ENCODE data around the gene LRBA. TPM values are rescaled to one million over a fixed set of nuclear protein-coding genes. Genes with fewer than 3 reads are reported as not detected.

LRBA gene
- polyA plus RNA-seq, 2 of the 4 experiments (the other 2 are of a cell fraction) = 10.7 to 25.1 TPM

DNA sequence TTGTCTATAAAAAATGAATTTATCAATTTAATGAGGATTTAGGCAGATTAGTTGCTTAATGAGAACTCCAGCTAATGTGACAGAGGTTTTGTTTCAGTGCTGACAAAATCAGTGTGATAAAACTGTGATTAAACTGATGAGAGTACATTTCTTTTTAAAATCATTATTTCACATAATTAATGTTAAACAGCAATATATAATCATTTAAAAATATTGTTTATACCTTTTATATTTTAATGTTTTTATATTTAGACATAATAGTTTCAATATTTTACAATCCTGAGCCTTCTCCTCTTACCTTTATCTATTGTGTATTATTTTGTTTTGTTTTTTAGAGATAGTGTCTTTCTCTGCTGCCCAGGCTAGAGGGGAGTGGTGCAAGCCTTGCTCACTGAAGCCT is 480.3 kb downstream of the LRBA start:
- ATAC-seq (no peak), FAIRE-seq (no peak)

GRCh38 chr4:150533673-150534072 is 481.4 kb downstream of the LRBA start:
- Histone ChIP-seq H3K4me3 (no peak overlapping the region), H3K9me3 (no peaks in the 10 kb centered on the region), H3K4me1 (no peaks in the 10 kb centered on the region), H3K4me2 (no peak overlapping the region), H3K27ac (no peak overlapping the region)
- 75% methylated on average over 3 of the region's 3 CpGs for WGBS (ENCODE audit: missing lambda C conversion rate)
- ChIA-PET POLR2A (no interaction called here), CTCF (no interaction called here)
- no peak for TF ChIP-seq EHMT2 (IDR thresholded peaks at IDR 0.05; ENCODE audit: low read depth)
- TF ChIP-seq MAZ (IDR thresholded peaks at IDR 0.05; ENCODE audit: borderline replicate concordance, low read depth, low read length) = no peak
- TF ChIP-seq KDM1A (IDR thresholded peaks at IDR 0.05; ENCODE audit: low read depth) = no peak
- no peak for TF ChIP-seq HOXB5 (CRISPR knock-in tag; IDR thresholded peaks at IDR 0.05)
- FAIRE-seq (no peak), ATAC-seq (no peak), DNase-seq (ENCODE audit: low read depth in 1 of 2, low spot score in 1 of 2) (no peak)

More for the DNA sequence above, 480.3 kb downstream of the LRBA start:
- Histone ChIP-seq H3K4me2 (no peak overlapping the region), H3K9me3 (no peaks in the 10 kb centered on the region), H3K4me3 (no peak overlapping the region), H3K27ac (no peak overlapping the region), H3K4me1 (no peaks in the 10 kb centered on the region)
- no peak for TF ChIP-seq SMC3 (IDR thresholded peaks at IDR 0.05)
- TF ChIP-seq HOXB13 (CRISPR knock-in tag; IDR thresholded peaks at IDR 0.05; ENCODE audit: low read depth) = no peak
- TF ChIP-seq BHLHE40 (IDR thresholded peaks at IDR 0.05; ENCODE audit: low read depth, low read length) = no peak
- no peak for TF ChIP-seq HOXB5 (CRISPR knock-in tag; IDR thresholded peaks at IDR 0.05)
- TF ChIP-seq, protein P1, sequence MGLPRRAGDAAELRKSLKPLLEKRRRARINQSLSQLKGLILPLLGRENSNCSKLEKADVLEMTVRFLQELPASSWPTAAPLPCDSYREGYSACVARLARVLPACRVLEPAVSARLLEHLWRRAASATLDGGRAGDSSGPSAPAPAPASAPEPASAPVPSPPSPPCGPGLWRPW (IDR thresholded peaks at IDR 0.05) = no peak
- no peak for TF ChIP-seq PHF8 (IDR thresholded peaks at IDR 0.05; ENCODE audit: borderline replicate concordance, low read depth)
- no peak for TF ChIP-seq ZNF302 (CRISPR knock-in tag; IDR thresholded peaks at IDR 0.05)
- TF ChIP-seq ATOH8 (CRISPR knock-in tag; IDR thresholded peaks at IDR 0.05; ENCODE audit: low read depth) = no peak
- TF ChIP-seq EP300 (IDR thresholded peaks at IDR 0.05) = no peak
- TF ChIP-seq, protein P2, sequence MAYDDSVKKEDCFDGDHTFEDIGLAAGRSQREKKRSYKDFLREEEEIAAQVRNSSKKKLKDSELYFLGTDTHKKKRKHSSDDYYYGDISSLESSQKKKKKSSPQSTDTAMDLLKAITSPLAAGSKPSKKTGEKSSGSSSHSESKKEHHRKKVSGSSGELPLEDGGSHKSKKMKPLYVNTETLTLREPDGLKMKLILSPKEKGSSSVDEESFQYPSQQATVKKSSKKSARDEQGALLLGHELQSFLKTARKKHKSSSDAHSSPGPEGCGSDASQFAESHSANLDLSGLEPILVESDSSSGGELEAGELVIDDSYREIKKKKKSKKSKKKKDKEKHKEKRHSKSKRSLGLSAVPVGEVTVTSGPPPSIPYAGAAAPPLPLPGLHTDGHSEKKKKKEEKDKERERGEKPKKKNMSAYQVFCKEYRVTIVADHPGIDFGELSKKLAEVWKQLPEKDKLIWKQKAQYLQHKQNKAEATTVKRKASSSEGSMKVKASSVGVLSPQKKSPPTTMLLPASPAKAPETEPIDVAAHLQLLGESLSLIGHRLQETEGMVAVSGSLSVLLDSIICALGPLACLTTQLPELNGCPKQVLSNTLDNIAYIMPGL (CRISPR knock-in tag; IDR thresholded peaks at IDR 0.05; ENCODE audit: borderline replicate concordance) = no peak
- no peak for TF ChIP-seq HOXA7 (CRISPR knock-in tag; IDR thresholded peaks at IDR 0.05)
- TF ChIP-seq RARB (CRISPR knock-in tag; IDR thresholded peaks at IDR 0.05) = no peak
- TF ChIP-seq, protein P3, sequence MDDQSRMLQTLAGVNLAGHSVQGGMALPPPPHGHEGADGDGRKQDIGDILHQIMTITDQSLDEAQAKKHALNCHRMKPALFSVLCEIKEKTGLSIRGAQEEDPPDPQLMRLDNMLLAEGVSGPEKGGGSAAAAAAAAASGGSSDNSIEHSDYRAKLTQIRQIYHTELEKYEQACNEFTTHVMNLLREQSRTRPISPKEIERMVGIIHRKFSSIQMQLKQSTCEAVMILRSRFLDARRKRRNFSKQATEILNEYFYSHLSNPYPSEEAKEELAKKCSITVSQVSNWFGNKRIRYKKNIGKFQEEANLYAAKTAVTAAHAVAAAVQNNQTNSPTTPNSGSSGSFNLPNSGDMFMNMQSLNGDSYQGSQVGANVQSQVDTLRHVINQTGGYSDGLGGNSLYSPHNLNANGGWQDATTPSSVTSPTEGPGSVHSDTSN (IDR thresholded peaks at IDR 0.05) = no peak
- no peak for TF ChIP-seq POLR2AphosphoS2 (conservative IDR thresholded peaks at IDR 0.05; ENCODE audit: low read length)
- TF ChIP-seq, protein P4, sequence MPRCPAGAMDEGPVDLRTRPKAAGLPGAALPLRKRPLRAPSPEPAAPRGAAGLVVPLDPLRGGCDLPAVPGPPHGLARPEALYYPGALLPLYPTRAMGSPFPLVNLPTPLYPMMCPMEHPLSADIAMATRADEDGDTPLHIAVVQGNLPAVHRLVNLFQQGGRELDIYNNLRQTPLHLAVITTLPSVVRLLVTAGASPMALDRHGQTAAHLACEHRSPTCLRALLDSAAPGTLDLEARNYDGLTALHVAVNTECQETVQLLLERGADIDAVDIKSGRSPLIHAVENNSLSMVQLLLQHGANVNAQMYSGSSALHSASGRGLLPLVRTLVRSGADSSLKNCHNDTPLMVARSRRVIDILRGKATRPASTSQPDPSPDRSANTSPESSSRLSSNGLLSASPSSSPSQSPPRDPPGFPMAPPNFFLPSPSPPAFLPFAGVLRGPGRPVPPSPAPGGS (IDR thresholded peaks at IDR 0.05) = no peak
- TF ChIP-seq CHD4 (IDR thresholded peaks at IDR 0.05; ENCODE audit: borderline replicate concordance) = no peak
- TF ChIP-seq ESRRA (IDR thresholded peaks at IDR 0.05; ENCODE audit: borderline replicate concordance, low read length) = no peak
- no peak for TF ChIP-seq HEYL (CRISPR knock-in tag; IDR thresholded peaks at IDR 0.05)
- TF ChIP-seq GATA3 (IDR thresholded peaks at IDR 0.05; ENCODE audit: borderline replicate concordance) = no peak
- no peak for TF ChIP-seq ZFP36 (IDR thresholded peaks at IDR 0.05; ENCODE audit: borderline replicate concordance, partially characterized antibody)
- ChIA-PET POLR2A (no interaction called here), CTCF (no interaction called here)
- no peak for DNase-seq (ENCODE audit: low read depth in 1 of 2, low spot score in 1 of 2)

All from A549 (cell line).